ENCODE data around the gene HSD17B3.

DNA sequence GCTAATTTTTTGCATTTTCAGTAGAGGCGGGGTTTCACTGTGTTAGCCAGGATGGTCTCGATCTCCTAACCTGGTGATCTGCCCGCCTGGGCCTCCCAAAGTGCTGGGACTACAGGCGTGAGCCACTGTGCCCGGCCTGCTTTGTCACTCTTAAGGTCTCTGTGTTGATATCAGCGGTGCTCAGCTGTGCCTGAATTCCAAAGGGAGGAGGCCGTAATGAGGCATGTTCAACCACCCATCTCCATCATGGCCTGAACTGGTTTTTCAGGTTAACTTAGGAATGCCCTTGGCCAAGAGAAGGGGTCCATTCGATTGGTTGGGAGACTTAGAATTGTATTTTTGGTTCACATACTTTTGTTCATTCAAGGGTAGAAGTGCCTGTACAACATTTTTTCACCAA, 22.0 kb downstream of the HSD17B3 start:
- no peak for TF ChIP-seq CTCF (conservative IDR thresholded peaks at IDR 0.05; ENCODE audit: low read length)
- TF ChIP-seq EZH2phosphoT487 (IDR thresholded peaks at IDR 0.05; ENCODE audit: borderline replicate concordance), result no peak
